ENCODE data around the gene ATP2B2.
A peak's percentile ranks its signal among the peaks of the same experiment; 100 is the strongest.

ATP2B2 gene

DNA sequence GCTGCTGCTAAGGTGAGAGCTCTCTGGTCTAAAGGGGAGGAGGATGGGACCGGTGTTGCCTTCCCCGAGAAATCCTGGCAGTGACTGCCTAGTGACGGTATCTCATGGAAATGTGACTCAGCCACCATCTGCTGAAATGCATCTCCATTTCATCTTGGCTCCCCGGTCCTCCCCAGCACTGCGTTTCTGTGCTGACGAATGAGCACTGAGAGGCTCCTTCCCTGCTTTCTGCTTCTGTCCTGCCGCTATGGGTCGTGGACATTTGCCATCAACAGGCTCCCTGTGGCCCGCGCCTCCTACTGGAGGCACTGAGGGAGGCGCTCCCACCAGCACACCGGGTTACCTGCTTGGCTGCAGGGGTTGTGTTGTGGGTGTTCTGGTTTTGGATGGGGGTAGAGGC lies 170.9 kb downstream of the ATP2B2 start:
- ATAC-seq (ENCODE audit: low read depth) (no peak), DNase-seq (ENCODE audit: low spot score in 2 of 2) (no peak)
- Mint-ChIP-seq H3K4me1 (peaks cover 29% of the 10 kb centered on the region), H3K27ac (no peak overlapping the region), H3K27me3 (peaks cover 2% of the 10 kb centered on the region), H3K9me3 (no peaks in the 10 kb centered on the region), H3K36me3 (no peaks in the 10 kb centered on the region), H3K4me3 (no peak overlapping the region)

DNA sequence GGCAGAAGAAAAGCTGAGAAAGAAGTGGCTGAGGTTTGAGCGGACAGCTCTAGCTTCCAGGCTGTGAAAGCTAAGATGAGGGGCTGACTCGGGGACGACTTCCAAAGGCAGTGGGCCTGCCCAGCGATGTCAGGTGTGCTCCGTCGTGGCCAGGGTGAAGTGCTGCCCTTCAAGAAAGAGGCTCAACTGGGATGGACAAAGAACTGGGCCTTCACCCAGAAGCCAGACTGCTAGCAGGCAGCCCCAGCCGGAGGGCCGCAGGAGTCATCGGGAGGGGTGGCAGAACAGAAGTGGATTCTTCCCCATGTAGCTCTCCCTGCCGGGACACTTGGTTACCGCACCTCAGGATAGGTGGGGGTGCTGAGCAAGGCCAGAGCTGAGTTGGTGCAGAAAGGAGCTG lies 171.3 kb downstream of the ATP2B2 start:
- Mint-ChIP-seq H3K4me1 (peaks cover 29% of the 10 kb centered on the region), H3K9me3 (no peaks in the 10 kb centered on the region), H3K27ac (no peak overlapping the region), H3K36me3 (no peaks in the 10 kb centered on the region), H3K4me3 (no peak overlapping the region), H3K27me3 (peaks cover 5% of the 10 kb centered on the region)
- ATAC-seq (ENCODE audit: low read depth) (no peak), DNase-seq (ENCODE audit: low spot score in 2 of 2) (no peak)

DNA sequence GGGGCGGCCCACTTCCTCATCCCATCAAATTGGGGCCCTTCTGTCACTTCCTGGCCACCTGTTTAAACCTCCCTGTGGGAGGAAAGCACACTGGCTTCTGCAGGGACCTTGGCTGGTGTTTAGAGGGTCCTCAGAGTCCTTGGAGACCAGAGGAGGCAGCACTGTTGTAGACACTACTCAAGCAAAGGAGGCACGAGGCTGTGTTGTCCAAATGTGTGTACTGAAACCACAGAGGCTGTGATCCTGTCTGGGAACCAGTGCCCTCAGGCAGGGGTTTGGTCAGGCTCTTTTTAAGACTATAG lies 172.1 kb downstream of the ATP2B2 start:
- ATAC-seq (ENCODE audit: low read depth) (no peak), DNase-seq (ENCODE audit: low spot score in 2 of 2) (no peak)
- H3K27me3 Mint-ChIP-seq, result peaks cover 5% of the 10 kb centered on the region
- H3K27ac Mint-ChIP-seq, result peak overlapping the region; percentile 63
- H3K4me1 Mint-ChIP-seq, result peaks cover 29% of the 10 kb centered on the region
- H3K9me3 Mint-ChIP-seq, result no peaks in the 10 kb centered on the region
- H3K4me3 Mint-ChIP-seq, result no peak overlapping the region
- H3K36me3 Mint-ChIP-seq, result no peaks in the 10 kb centered on the region

DNA sequence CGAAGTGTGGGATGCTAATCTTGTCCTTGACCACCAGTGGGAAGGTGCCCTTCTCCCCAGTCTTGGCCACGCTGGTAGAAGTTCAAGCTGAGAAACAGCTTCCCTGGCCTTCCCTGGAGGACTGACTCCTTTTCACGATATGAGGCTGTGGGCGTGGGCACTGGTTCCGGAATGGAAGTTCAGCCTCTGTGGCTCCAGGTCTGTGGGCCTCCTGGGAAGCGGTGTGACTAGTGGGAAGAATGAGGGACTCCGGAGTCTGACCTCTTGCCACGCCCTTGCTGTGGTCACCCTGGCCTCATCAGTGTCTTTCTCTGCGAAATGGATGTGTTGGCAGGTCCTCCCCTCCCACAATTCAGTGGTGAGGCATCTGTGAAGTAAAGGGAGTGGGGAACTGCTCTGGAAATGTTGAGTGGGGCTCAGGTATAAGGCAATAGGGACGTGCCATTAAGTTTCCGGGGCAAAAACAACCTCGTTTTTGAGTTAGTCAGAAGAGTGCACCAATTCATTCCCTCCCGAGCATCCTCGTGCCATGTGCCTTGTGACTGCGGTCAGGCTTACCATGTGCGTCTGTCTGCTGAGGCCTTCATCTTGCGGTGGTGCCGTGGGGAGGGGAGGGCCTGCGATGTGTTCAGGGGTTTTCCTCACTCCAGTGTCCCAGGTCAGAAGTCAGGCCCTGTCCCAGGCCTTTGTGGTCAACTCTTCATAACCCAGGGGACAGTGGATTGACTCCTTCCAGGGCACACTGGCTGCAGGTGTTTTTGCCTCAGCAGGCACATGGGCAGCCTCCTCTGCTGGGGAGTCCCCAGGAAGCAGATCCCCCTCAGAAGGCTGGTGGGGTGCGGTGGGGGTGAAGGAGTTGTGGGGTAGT lies 172.7 kb downstream of the ATP2B2 start:
- Mint-ChIP-seq H3K27ac (peak overlapping the region; percentile 63), H3K36me3 (no peaks in the 10 kb centered on the region), H3K4me1 (peaks cover 25% of the 10 kb centered on the region), H3K4me3 (no peak overlapping the region), H3K27me3 (peaks cover 5% of the 10 kb centered on the region), H3K9me3 (no peaks in the 10 kb centered on the region)
- ATAC-seq (ENCODE audit: low read depth) (peak; percentile 71), DNase-seq (ENCODE audit: low spot score in 2 of 2) (no peak)

DNA sequence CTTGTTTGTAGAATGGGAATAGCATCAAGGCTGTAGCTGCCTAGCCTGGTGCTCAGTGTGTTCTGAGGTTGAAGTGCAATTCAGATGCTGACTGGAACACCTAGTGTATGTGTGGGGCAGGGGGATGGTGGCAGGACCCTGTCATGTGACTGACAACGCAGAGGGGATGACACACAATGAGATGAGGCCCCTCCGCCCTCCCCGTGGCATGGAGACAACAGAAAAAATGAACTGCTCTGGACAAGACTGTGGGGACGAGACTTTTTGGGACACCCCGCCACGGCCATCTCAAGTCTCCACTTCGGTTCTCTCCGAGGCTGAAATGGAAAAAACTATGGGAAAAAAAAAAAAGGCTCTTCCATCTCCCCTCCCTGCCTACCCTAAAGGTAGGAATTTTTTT lies 174.1 kb downstream of the ATP2B2 start:
- Mint-ChIP-seq H3K9me3 (no peaks in the 10 kb centered on the region), H3K4me3 (no peak overlapping the region), H3K27me3 (peaks cover 10% of the 10 kb centered on the region), H3K27ac (no peak overlapping the region), H3K4me1 (peaks cover 20% of the 10 kb centered on the region), H3K36me3 (no peaks in the 10 kb centered on the region)
- no peak for DNase-seq (ENCODE audit: low spot score in 2 of 2)
- no peak for ATAC-seq (ENCODE audit: low read depth)

DNA sequence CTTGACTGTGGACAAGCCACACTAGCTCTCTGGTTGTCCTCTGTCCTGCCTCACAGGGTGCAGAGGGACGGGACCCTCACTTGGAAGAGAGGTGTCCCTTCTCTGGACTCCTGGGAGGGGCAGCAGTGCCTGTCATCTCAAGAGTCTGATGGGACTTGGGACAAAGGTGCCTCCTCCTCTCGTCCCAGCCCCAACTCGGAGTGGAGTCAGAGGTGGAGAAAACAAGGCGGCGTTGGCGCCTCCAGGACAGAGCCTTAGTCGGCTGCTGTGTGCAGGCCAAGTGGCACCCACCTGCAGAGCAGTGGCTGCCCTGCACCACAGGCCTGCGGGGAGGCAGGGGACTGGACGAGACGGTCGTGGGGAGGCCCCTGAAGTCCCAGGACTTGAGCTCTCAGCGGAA lies 175.1 kb downstream of the ATP2B2 start:
- Mint-ChIP-seq H3K9me3 (no peaks in the 10 kb centered on the region), H3K4me1 (peaks cover 20% of the 10 kb centered on the region), H3K4me3 (no peak overlapping the region), H3K27me3 (peaks cover 13% of the 10 kb centered on the region), H3K36me3 (no peaks in the 10 kb centered on the region), H3K27ac (no peak overlapping the region)
- ATAC-seq (ENCODE audit: low read depth) (no peak), DNase-seq (ENCODE audit: low spot score in 2 of 2) (no peak)

DNA sequence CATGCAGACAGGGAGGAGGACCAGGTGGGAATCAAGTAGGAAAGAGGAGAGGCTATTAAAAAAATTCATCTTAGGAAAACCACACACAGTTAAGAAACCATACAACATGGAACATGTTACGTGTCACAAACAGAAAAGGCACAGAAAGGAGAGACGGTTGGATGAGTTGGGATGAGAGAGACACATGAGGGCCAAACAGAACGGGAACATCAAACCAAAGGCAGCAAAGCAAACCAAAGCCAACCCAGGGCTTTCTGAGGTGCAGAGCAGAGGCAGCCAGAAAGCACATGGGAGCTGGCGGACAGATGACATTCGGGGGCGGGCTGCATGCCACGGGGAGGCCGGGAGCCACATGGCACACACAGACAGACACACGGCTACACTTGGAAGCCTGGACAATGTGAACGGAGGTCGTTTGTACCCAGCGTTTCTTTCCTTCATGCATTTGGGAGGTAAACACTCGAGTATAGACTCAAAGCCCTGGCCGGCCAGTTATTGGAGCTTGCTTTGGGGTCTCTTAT lies 175.8 kb downstream of the ATP2B2 start:
- Mint-ChIP-seq H3K4me1 (peaks cover 15% of the 10 kb centered on the region), H3K36me3 (no peaks in the 10 kb centered on the region), H3K27me3 (peaks cover 14% of the 10 kb centered on the region), H3K9me3 (no peaks in the 10 kb centered on the region), H3K4me3 (no peak overlapping the region), H3K27ac (no peak overlapping the region)
- ATAC-seq (ENCODE audit: low read depth) (no peak), DNase-seq (ENCODE audit: low spot score in 2 of 2) (no peak)

DNA sequence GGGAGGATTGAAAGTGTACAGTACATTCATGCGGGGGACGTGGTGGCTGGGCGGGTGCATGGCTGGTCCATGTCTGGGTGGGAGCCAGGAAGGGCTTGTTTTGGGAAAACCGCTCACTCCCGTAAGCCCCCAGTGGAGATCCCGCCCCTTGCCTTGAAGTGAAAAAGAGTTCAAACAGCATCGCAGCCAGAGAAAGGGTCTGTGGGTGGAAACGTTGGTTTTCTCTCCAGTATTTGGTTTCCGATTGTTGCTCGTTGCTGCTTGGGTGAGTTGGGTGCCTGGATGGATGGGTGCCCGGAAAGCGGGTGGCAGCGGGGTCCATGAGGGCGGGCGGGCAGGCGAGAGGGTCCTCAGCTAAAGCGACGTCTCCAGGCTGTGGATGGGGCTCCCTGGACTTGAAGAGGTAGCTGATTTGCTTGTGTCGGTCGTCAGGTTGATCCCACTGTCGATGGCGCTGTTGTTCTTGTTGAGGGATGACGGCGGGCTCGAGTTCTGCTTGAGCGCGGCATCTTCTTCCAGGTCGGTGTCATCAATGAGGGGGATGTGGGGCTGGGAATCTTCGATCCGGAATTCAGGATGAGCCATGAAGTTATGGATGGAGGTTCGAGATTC lies 176.8 kb downstream of the ATP2B2 start:
- DNase-seq (ENCODE audit: low spot score in 2 of 2), result no peak
- Mint-ChIP-seq H3K36me3 (no peaks in the 10 kb centered on the region), H3K4me3 (no peak overlapping the region), H3K4me1 (peaks cover 15% of the 10 kb centered on the region), H3K9me3 (no peaks in the 10 kb centered on the region), H3K27ac (no peak overlapping the region), H3K27me3 (peaks cover 14% of the 10 kb centered on the region)
- ATAC-seq (ENCODE audit: low read depth), result no peak

DNA sequence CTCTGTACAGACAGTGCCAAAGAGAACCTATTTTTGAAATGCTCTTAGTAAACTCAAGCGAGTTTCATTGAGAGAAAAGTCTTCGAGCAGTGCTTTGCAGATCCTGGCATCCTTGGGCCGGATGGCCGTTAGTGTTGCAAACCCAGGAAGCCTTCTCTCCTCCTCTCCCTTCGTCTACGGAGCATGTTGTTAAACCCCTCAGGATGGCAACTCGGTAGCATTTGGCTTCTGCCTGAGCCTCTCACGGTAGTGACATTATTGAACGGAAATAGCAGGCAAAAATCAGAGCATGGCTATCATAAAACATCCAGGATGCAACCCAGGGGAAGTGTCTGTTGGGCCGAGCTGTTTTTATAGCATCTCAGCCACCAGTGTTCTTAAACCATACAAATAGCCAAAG lies 177.8 kb downstream of the ATP2B2 start:
- Mint-ChIP-seq H3K27me3 (peaks cover 14% of the 10 kb centered on the region), H3K36me3 (no peaks in the 10 kb centered on the region), H3K9me3 (no peaks in the 10 kb centered on the region), H3K27ac (no peak overlapping the region), H3K4me3 (no peak overlapping the region), H3K4me1 (peaks cover 5% of the 10 kb centered on the region)
- no peak for ATAC-seq (ENCODE audit: low read depth)
- DNase-seq (ENCODE audit: low spot score in 2 of 2), result no peak

DNA sequence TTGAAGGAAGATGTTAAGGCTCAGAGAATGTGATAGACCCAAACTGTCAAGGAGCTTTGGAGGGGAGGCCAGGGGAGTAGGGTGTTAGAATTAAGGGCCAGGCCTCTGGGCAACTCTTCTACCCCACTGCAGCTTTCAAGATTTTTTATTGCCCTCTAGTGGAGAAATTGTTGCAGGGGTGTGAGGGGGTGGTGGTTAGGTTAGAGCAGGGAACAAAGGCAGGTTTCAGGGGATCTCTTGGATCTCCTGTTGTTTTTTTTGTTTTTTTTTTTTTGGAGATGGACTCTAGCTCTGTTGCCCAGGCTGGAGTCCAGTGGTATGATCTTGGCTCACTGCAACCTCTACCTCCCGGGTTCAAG lies 183.1 kb downstream of the ATP2B2 start:
- Mint-ChIP-seq H3K27me3 (peaks cover 7% of the 10 kb centered on the region), H3K9me3 (no peaks in the 10 kb centered on the region), H3K4me3 (peak overlapping the region; percentile 25), H3K4me1 (peaks cover 19% of the 10 kb centered on the region), H3K36me3 (peaks cover 3% of the 10 kb centered on the region), H3K27ac (no peak overlapping the region)
- DNase-seq (ENCODE audit: low spot score in 2 of 2) (no peak), ATAC-seq (ENCODE audit: low read depth) (no peak)

DNA sequence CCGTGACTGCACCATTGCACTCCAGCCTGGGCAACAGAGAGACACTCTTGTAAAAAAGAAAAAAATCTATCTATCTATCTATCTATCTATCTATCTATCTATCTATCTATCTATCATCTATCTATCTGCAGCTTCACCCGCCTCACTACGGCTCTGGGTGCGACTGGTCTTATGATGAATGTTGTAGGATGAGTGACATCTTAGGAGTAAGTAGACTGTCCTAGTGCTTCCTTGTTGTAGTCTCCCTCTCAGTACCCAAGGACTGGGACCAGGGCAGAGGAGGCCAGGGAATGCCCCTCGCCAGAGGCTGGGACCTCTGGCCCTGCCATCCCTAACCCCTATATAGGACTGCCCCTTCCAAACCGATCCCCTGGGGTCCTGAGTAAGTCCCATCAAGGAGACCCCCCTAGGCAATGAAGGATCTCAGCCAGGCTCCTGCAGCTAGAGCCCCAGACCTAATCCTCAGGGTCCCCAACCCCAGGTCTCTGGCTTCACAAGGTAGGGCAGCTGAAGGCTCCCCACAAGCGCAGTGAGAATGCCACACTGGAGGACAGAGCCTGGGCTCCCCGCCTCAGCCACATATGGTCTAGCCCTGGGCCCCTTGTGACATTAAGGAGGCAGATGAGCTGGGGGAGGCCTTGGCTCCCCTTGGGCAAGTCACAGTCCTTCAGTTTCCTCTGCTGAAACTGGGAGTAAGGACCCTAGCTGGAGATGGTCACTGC lies 183.6 kb downstream of the ATP2B2 start:
- peak overlapping the region; percentile 67 for H3K4me3 Mint-ChIP-seq
- H3K9me3 Mint-ChIP-seq, result no peaks in the 10 kb centered on the region
- DNase-seq (ENCODE audit: low spot score in 2 of 2), result no peak
- peak overlapping the region; percentile 86 for H3K27ac Mint-ChIP-seq
- peaks cover 3% of the 10 kb centered on the region for H3K36me3 Mint-ChIP-seq
- ATAC-seq (ENCODE audit: low read depth), result no peak
- peaks cover 19% of the 10 kb centered on the region for H3K4me1 Mint-ChIP-seq
- peaks cover 7% of the 10 kb centered on the region for H3K27me3 Mint-ChIP-seq

DNA sequence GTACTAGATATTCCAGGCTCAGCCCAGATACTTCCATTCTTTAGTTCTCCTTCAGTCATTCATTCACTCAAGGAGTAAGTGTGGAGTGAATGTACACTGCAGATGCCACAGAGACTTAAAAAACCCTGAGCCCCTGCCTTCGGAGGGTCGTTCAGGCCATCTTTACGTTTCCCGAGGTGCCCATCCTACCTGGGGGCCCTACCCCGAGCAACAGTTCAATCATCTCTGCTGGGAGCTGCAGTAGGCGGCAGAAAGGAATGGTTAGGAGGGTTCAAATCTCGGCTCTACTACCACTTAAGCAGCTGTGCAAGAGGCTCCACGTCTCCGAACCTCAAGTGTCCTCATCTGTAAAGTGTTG lies 185.1 kb downstream of the ATP2B2 start:
- peaks cover 1% of the 10 kb centered on the region for H3K27me3 Mint-ChIP-seq
- DNase-seq (ENCODE audit: low spot score in 2 of 2) (no peak), ATAC-seq (ENCODE audit: low read depth) (no peak)
- H3K27ac Mint-ChIP-seq, result peak overlapping the region; percentile 86
- H3K36me3 Mint-ChIP-seq, result peaks cover 3% of the 10 kb centered on the region
- H3K9me3 Mint-ChIP-seq, result no peaks in the 10 kb centered on the region
- peak overlapping the region; percentile 88 for H3K4me3 Mint-ChIP-seq
- H3K4me1 Mint-ChIP-seq, result peaks cover 19% of the 10 kb centered on the region

DNA sequence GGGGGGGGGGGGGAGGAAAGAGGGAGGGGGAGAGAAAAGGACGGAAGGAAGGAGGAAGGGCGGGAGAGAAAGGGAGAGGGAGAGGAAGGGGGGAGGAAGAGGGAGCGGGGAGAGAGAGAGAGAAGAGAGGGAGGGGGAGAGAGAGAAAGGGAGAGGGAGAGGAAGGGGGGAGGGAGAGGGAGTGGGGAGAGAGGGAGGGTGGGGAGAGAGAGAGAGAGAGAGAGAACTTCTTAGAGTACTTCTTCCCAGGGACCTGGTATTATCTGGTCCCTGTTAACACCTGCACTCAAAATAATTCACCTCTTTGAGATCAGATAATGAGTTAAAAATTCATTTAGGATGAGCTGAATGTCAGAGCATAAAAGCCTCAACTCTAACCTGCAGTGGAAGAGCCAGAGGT lies 185.6 kb downstream of the ATP2B2 start:
- no peaks in the 10 kb centered on the region for H3K9me3 Mint-ChIP-seq
- H3K36me3 Mint-ChIP-seq, result peaks cover 4% of the 10 kb centered on the region
- no peaks in the 10 kb centered on the region for H3K27me3 Mint-ChIP-seq
- ATAC-seq (ENCODE audit: low read depth) (no peak), DNase-seq (ENCODE audit: low spot score in 2 of 2) (no peak)
- H3K4me3 Mint-ChIP-seq, result peak overlapping the region; percentile 88
- H3K27ac Mint-ChIP-seq, result no peak overlapping the region
- H3K4me1 Mint-ChIP-seq, result peaks cover 19% of the 10 kb centered on the region

DNA sequence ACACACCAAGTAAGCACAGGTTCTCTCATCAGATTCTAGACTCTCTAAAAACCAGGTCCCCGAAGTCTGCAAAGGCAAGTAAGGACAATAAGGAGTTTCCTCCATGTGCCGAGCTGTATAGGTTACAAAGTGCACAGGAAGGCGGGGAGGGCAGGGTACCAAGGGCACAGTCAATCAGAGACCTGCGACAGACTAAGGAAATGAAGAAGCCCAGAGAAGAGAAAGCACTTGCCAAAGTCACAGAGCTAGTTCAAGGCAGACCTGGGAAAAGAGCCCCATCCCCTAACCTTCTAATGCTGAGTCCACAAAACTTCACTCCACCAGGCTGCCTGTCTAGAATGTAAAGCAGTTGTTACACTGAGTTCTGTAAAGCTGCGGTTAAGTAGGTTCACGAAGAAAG lies 186.1 kb downstream of the ATP2B2 start:
- ATAC-seq (ENCODE audit: low read depth), result no peak
- peak overlapping the region; percentile 74 for H3K27ac Mint-ChIP-seq

More for the DNA sequence above, 186.1 kb downstream of the ATP2B2 start:
- peaks cover 7% of the 10 kb centered on the region for H3K36me3 Mint-ChIP-seq
- H3K27me3 Mint-ChIP-seq, result no peaks in the 10 kb centered on the region
- peaks cover 19% of the 10 kb centered on the region for H3K4me1 Mint-ChIP-seq
- no peaks in the 10 kb centered on the region for H3K9me3 Mint-ChIP-seq
- no peak for DNase-seq (ENCODE audit: low spot score in 2 of 2)
- peak overlapping the region; percentile 88 for H3K4me3 Mint-ChIP-seq

All from memory B cell (primary cell).